Activated CD4-positive, alpha-beta T cell treated with anti-CD3 and anti-CD28 coated beads, Interleukin-2, Interleukin-6, amounts not matched to agents 100 ng/mL and 50 ng/mL, durations not matched to agents 16 hours and 8 hours (primary cell): ENCODE data around the gene TGM4.
"Not testable (repeated sequence)": the region's sequence is repeated elsewhere in the genome, so short reads cannot be mapped to it uniquely, and the experiment has no call there.

Experiments
- DNase-seq: peaks from one replicate; pipeline ENCODE4 v3.0.0-alpha.2; 2020

TGM4 gene

DNA sequence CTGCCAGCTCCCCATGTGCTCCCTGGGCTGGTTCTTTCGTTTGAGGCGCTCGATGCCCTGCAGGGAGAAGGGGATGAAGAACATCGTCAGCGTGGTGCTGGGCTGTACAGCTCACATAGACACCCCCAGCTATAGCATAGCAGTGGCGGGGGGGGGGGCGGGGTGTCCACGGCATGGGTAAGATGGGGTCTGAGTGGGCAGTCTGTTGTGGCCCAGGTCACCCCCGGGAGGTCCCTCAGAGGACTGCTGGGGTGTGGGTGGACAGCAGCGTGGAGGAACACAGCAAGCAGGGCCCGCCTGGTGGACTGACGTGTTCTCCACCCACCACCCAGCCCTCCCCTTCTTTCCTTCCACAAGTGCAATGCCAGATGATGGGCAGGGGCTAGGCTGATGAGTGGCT lies 43.7 kb downstream of the TGM4 start:
- DNase-seq, result no peak

DNA sequence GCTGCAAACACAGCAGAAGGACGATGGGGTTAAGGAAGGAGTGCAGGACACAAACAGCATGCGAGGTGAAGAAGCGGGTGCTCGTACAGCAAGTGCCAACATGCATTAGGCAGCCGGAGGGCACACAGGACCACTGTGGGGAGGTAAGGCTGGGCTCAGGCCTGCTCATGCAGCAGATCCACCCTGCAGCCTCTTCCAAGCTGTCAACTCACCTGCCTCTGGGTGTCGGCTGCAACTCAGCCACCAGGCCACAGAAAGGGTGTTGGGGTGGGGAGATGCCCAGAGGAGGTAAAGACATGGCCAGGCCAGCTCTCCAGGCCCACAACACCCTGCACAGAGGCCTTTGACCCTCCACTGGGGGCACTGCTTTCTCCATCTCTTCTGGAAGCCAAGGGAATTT lies 44.2 kb downstream of the TGM4 start:
- DNase-seq, result no peak

DNA sequence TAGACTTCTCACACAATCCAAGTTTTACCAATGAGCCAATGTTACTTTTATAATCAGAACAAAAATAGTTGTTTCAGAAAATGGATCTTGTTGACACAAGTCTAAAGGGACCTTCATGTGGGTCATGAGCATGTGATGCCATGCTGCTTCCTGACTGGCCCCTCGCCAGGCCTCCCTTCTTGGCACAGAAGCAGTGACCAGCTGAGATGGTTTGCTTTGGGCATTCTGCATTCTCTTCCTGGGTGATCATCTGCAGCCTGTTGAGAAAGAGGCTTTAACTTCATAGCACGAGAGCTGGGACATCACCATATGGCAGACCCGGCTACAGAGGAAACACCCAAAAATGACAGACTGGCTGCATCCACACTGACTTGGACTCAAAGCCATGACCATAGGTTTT lies 45.7 kb downstream of the TGM4 start:
- no peak for DNase-seq

DNA sequence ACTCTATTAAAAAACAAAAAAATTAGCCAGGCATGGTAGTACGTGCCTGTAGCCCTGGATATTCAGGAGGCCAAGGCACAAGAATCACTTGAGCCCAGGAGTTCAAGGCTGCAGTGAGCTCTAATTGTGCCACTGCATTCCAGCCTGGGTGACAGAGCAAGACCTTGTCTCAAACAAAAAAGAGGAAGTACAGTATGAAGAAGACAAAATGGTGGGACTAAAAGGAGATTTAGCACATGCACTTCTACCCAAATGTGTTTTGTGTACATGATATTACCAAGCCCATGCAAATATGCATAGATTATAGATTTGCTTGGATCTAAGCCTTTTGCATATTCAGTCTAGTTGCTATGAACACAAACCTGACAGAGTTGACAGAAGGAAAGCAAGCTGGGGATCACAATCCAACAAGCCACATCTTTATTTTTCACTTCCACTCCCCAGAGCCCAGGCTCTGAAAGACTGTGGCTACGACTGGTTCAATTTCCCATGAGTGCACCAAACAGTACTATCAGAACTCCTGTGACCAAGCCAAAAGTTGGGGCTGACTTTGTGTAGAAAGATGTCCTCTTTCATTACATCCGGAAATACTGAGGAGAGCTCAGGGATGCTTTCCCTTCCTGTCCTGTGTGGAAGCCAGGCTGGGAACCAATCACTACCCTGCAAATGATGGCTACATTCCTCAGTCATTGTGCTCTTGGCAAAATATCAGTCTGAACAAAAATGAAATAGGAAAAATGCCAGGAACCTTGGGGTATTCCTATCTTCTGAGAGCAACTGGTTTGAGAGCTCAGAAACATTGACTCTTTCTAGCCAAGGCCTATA lies 49.4 kb downstream of the TGM4 start:
- DNase-seq, result no peak

DNA sequence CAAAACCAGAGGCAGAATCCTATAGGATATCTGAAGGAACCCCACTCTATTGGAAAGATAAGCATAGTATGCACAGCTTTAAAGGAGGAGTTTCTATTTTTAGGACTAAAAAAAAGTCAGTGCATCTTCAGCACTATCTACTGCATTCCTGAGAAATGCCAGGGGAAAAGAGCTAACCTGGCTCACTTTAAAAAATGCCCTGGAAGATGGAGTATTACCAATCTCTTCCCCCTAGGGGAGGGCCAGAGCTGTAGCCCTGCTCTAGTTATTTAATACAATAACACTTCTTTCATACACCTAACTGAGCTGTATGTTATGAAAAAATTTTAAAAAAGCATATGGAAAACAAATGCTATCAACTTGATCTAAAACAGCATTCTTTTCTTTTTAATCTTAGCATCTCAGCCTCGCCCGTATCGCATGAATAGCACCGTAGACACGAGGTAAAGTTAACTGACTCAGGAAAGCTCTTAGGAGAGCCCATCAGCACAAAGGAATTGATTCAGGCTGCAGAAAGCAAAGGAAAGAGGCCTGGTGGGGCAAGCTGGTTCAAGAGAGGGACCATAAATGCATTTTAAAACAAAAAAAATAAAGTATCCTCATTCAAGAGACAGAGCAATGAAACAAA lies 50.2 kb downstream of the TGM4 start:
- no peak for DNase-seq

DNA sequence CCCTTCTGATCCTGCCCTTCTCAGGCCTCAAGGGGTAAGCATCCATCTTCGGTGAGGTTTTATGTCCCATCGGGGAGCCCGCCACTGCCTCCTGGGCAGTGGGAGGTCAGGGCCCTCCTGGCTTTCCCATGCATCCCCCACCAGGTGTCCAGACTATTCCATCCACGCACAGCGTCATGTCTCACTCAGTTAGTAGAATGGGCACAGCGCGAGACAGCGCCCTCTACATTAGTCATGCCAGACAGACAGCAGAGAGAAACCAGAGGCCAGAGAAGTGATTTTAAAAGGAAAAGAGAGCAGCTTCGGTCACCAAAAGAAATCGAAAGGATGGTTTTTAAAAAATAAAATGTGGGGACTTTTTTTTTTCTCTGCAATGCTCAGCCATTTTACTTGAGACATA lies 51.8 kb downstream of the TGM4 start:
- no peak for DNase-seq

GRCh38 chr3:44926921-44927320 lies 52.5 kb downstream of the TGM4 start:
- no peak for DNase-seq

DNA sequence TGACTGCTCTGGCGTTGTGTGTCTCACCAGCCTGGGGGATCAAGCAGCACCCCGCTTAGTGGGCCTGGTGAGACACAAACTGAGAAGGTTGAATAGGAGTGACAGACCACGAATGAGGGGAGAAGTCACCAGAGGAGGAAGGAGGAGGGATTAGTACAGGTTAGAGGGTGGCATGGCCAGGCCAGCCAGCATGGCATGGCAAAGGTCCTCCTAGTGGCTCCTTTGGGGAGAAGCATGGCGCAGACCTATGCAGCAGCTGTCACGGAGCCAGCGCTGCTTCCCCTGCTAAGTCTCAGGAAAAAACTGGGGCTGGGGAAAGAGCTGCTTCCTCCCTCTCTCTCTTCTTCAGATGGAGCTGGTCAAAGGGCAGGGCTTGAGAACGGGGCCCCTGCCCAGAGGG lies 53.0 kb downstream of the TGM4 start:
- DNase-seq, result no peak

GRCh38 chr3:44929782-44930181 lies 55.4 kb downstream of the TGM4 start:
- no peak for DNase-seq

DNA sequence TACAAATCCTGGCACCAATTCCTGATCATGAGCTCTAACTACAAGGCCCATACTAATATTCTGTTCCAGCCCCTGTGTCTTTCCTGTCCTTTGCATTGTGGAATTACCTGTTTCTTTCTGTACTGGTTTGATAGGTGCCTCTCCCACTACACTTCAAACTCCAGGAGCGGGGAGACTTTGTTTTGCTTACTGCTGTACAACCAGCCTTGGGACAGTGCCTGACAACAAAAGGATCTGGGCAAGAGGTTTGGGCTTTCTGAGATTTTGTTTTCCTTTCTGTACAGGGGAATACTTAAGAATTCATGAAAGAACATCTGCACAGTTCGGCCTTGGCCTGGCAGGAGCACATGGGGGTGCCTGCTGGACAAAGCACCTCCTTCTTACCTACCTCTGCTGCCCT lies 56.5 kb downstream of the TGM4 start:
- no peak for DNase-seq

DNA sequence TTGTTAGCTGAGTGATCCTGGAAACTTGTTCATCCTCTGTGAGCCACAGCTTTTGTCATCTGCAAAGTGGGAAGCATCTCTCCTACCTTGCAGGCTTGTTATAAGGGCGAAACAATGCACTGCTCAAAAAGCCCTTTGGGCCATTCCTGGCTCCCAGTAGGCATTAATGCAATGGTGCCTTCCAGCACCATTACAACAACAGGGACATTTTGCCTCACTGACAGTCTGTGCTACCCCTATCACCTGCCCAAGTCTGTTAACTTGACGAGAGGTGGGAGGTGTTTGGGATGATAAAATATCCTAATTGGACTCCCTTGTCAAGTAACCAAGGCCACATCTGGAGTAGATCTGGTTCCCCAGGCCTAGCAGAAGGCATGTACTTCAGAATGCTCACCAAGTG lies 57.4 kb downstream of the TGM4 start:
- no peak for DNase-seq

DNA sequence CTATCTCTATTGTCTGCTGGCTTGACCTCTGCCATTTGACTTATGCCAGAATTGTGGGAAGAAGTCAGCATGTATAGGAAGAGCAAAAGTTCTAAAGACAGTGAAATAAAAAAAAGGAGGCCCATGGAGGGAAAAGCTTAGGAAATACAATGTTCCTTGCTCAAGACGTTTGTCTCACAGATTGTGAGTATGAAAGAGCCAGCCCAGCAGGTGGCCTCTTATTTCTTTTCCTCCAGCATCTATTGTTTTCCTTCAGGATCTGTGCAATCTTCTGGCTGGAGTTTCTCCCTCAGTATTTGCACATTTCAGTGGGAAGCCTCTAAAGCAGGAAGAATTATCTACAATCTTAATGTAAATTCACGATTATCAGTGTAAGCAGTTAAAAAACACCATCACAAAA lies 57.9 kb downstream of the TGM4 start:
- no peak for DNase-seq

GRCh38 chr3:44932986-44933944 lies 58.9 kb downstream of the TGM4 start:
- DNase-seq, result no peak

DNA sequence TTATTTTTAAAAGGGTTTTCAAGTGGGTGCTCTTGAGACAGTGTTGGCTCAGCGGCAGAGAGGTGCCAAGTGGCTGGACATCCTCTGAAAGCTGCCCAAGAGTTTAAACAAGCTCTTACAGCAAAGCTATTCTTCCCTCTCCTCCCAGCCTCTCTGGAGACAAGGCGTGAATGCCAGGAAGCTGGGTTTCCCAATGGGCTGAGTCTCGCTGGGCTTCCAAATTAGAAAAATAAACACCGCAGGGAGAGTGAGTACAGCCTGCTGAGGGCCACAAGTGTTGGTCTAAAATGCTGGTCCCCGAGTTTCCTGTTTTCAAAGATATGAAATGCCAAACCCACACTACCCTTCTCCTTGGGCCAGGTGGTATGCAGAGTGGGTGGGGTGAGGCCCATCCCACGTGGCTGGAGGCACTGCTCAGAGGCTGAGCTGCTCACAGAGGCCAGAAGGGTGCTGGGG lies 65.2 kb downstream of the TGM4 start:
- no peak for DNase-seq

DNA sequence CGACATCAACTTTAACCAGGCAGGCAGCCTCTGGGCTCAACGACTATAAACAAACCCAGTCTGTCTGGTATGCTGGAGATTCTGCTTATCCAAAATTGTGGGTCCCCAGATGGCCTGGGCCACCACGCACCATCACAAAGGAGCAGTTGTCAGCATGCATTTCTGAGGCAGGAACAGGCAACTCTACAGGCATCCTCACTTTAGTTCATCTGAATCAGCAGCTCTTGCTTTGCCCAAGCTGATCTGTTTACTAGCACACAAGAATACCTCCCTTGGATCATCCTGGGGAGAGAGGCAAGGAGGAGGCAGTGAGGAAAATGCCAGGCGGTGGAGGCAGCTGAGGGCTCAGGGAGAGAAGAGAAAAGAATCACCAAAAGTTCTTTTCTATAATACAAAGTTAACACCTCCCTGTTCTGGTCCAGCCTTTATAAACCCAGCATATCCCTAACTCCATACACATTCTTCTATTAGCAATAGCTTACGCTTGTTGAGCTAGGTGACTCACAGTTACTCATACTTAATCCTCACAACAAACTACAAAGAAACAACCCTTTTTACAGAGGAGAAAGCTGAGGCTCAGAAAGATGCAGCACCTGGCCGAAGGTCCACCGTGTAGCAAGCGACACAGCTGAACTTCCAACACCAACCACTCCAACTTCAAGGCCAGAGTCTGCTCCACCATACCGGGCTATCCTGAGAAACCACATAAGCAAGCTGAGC lies 68.0 kb downstream of the TGM4 start:
- DNase-seq, result no peak

DNA sequence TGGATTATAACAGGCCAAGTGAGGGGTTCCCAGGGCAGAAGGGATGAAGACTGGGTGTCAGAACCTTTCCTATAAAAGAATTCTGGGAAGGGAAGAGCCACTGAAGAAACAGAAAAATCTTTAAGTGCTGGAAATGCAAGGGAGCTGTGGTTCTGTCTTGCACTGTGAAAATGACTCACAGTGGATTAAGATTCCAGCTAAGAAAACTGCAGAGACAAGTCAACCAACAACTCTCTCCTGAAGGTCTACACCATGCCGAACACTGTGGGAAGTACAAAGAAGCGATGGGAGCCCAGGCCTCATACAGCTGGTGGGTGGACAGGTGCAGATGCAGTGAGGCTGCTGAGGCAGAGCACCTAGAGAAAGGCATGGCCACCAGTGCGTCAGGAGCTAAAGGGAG lies 73.8 kb downstream of the TGM4 start:
- no peak for DNase-seq

GRCh38 chr3:44949770-44950169 lies 75.4 kb downstream of the TGM4 start:
- not testable (repeated sequence) for DNase-seq

DNA sequence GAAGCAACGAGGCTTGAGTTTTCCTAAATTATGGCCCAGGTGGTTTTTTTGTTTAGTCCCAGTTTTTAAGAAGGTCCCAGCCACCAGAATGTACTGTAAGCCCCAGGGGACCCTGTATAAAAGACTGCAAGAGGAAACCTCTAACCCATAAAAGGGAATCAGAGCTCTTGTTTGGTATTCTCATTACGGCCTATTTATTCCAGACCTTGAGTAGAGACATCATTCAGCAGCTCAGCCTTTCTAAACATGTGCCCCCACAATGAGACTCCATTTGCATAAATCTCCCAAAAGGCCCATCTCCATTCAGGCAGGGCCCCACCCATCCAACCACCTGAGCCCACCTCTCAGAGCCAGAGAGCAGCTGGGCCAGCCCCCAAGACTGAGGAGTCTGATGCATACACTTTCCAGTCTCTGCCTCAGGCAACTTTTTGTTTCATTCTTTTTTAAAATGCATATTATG lies 75.9 kb downstream of the TGM4 start:
- DNase-seq, result no peak

DNA sequence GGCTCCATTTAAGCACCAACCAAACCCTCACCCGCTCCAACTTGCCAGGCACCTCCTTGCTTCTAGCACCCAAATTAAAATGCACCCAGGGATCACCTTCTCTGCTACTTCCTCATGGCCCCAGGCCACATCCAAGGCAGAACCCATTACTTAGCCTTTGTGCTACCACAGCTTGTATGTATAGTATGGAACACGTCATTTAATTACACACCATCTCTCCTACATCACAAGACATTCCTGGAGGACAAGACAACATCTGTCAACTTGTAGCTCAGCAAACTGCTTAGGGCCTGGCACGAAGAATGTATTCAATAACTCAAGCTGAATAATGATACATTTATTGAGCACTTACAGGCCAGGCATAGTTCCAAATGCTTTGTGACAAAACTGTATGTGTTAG lies 78.3 kb downstream of the TGM4 start:
- no peak for DNase-seq

DNA sequence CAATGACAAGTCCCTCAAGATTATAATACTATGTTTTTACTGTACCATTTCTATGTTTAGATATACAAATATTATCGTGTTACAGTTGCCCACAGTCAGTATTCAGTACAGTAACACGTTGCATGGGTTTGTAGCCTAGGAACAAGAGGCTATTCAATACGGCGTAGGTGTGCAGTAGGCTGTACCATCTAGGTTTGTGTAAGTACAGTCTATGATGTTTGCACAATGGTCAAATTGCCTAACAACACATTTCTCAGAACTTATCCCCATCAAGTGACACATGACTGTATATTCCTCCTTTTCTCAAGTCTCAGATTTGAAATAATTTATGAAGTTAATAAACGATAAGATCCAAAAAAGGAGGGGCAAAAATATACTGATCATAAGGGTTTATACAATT lies 79.9 kb downstream of the TGM4 start:
- no peak for DNase-seq

DNA sequence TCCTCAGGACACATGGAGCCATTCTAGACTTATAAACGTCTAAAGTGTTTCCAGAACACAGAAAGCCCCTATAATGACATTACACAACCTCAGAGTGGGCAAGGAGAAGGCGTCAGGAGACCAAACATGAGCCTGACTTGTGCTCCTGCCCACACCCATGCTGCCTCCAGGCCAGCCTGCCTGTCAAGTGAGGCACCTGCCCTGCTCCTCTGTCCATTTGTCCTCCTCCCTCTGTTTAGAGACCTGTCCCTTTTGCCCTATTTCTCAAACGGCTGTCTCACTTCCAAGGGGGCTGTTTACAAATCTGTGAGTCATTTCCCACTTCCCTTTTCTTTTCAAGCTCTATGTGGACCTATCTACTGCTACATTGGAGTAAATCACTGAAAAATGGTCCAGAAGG lies 80.6 kb downstream of the TGM4 start:
- no peak for DNase-seq

GRCh38 chr3:44955917-44956316 lies 81.5 kb downstream of the TGM4 start:
- no peak for DNase-seq

DNA sequence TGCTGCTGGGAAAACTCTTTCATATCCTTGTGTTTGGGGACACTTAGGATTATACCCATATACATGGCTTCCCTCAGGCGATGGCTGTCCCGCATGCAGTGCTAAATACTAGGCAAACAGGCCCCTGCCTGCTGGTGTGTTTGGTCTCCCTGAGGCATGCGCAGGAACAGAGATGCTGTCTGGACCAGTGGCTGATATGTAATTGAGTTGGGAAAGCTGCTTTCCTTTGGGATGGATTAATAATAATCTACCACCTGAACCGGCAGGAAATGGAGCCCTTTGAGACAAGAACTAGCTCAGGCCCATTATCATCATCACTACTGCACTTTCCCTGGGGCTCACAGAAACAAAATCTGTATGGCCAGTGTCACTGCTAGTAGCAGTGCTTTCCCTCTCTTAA lies 83.6 kb downstream of the TGM4 start:
- no peak for DNase-seq
